Liver (tissue), 9 donors: ENCODE data around the gene OTUD5. TPM values are rescaled to one million over a fixed set of nuclear protein-coding genes. Genes with fewer than 3 reads are reported as not detected.

Experiments
- DNase-seq: peaks from one replicate; pipeline ENCODE4 v3.0.0-alpha.2; 2017; ENCODE audit warnings: low spot score
- H3K27ac ChIP-seq, 2 donors: one replicate each; pipeline ENCODE4 v1.7.0; 2013; ENCODE audit warnings: inconsistent platforms in 2 of 2, low read length in 2 of 2, control low read depth in 1 of 2, low read depth in 1 of 2, mild to moderate bottlenecking in 1 of 2
- H3K27me3 ChIP-seq, 4 donors: one replicate each; pipeline versions ENCODE4 v1.6.1 to v1.7.0; 2013; ENCODE audit warnings: low read length in 3 of 4, inconsistent platforms in 1 of 4, mild to moderate bottlenecking in 1 of 4, moderate library complexity in 1 of 4; ENCODE audit not compliant: control insufficient read depth in 4 of 4, insufficient read depth in 4 of 4
- H3K36me3 ChIP-seq, 4 donors: one replicate each; pipeline versions ENCODE4 v1.6.1 to v1.7.0; 2013; ENCODE audit warnings: low read length in 3 of 4, mild to moderate bottlenecking in 3 of 4, low read depth in 1 of 4, moderate library complexity in 1 of 4; ENCODE audit not compliant: control insufficient read depth in 4 of 4, insufficient read depth in 3 of 4
- H3K4me1 ChIP-seq, 4 donors: one replicate each; pipeline versions ENCODE4 v1.6.1 to v1.7.0; 2013; ENCODE audit warnings: low read length in 3 of 4, mild to moderate bottlenecking in 3 of 4, moderate library complexity in 1 of 4; ENCODE audit not compliant: control insufficient read depth in 4 of 4, insufficient read depth in 4 of 4
- H3K4me3 ChIP-seq, 3 donors: one replicate each; pipeline versions ENCODE4 v1.6.1 to v1.7.0; 2013; ENCODE audit warnings: low read length in 3 of 3, control low read depth in 1 of 3, low read depth in 1 of 3, mild to moderate bottlenecking in 1 of 3
- H3K9ac ChIP-seq, 2 donors: one replicate each; pipeline ENCODE4 v1.7.0; 2013; ENCODE audit warnings: low read length in 2 of 2, mild to moderate bottlenecking in 2 of 2, moderate library complexity in 2 of 2, control low read depth in 1 of 2, low read depth in 1 of 2
- H3K9me3 ChIP-seq, 4 donors: one replicate each; pipeline versions ENCODE4 v1.6.1 to v1.7.0; 2013; ENCODE audit warnings: low read length in 3 of 4; ENCODE audit not compliant: control insufficient read depth in 4 of 4
- ATF3 ChIP-seq: IDR thresholded peaks from 2 replicates; pipeline ENCODE4 v1.6.1; 2016; ENCODE audit warnings: antibody characterized with exemption
- EGR1 ChIP-seq, 2 donors: IDR thresholded peaks; 2 replicates each; pipeline ENCODE4 v1.6.1; 2016 to 2018; ENCODE audit warnings: antibody characterized with exemption in 2 of 2, low read depth in 2 of 2
- FOXA1 ChIP-seq: IDR thresholded peaks from 2 replicates; pipeline ENCODE4 v1.6.1; 2016; ENCODE audit warnings: antibody characterized with exemption
- FOXA2 ChIP-seq: IDR thresholded peaks from 2 replicates; pipeline ENCODE4 v1.6.1; 2016; ENCODE audit warnings: antibody characterized with exemption
- GABPA ChIP-seq, 2 donors: IDR thresholded peaks in 1 of 2; conservative IDR thresholded peaks in 1 of 2; 2 replicates each; pipeline ENCODE4 v1.6.1; 2016; ENCODE audit warnings: antibody characterized with exemption in 2 of 2, mild to moderate bottlenecking in 1 of 2, moderate library complexity in 1 of 2
- HNF4G ChIP-seq: IDR thresholded peaks from 2 replicates; pipeline ENCODE4 v1.6.1; 2016; ENCODE audit warnings: antibody characterized with exemption
- JUND ChIP-seq, 2 donors: IDR thresholded peaks; 2 replicates each; pipeline ENCODE4 v1.6.1; 2016; ENCODE audit warnings: antibody characterized with exemption in 2 of 2
- MAX ChIP-seq: IDR thresholded peaks from 2 replicates; pipeline ENCODE4 v1.6.1; 2016; ENCODE audit warnings: antibody characterized with exemption
- NR2F2 ChIP-seq: IDR thresholded peaks from 2 replicates; pipeline ENCODE4 v1.6.1; 2016; ENCODE audit warnings: antibody characterized with exemption
- RAD21 ChIP-seq, 2 donors: IDR thresholded peaks; 2 replicates each; pipeline ENCODE4 v1.6.1; 2016; ENCODE audit warnings: antibody characterized with exemption in 2 of 2, mild to moderate bottlenecking in 2 of 2
- RXRA ChIP-seq, 2 donors: IDR thresholded peaks; 2 replicates each; pipeline ENCODE4 v1.6.1; 2017 to 2018; ENCODE audit warnings: antibody characterized with exemption in 2 of 2, mild to moderate bottlenecking in 1 of 2
- SP1 ChIP-seq: IDR thresholded peaks from 2 replicates; pipeline ENCODE4 v1.6.1; 2018; ENCODE audit warnings: antibody characterized with exemption, mild to moderate bottlenecking
- ZBTB33 ChIP-seq: IDR thresholded peaks from 2 replicates; pipeline ENCODE4 v1.6.1; 2016; ENCODE audit warnings: antibody characterized with exemption
- WGBS: extraction: QIAGEN DNeasy Blood & Tissue Kit; methylation state at CpG from one replicate; pipeline ENCODE4 v1.1.7; 2013; 5-methylcytosine and 5-hydroxymethylcytosine counted together
- polyA plus RNA-seq, 2 donors: library from polyadenylated mRNA; stranded (reverse) in 1 of 2; unstranded in 1 of 2; fragments of 200-250 nt in 1 of 2; fragments of >200 nt in 1 of 2; fragmentation: Nextera tagmentation in 1 of 2; extraction: Ambion mirVana in 1 of 2; gene quantifications; one replicate each; pipeline versions ENCODE4 v1.2.1 to v1.2.3, GENCODE V29; 2013 to 2015
- total RNA-seq, 2 donors: library from RNA; depleted of rRNA; stranded (reverse); fragments of >200 nt; gene quantifications; one replicate each; pipeline ENCODE4 v1.2.3, GENCODE V29; 2014
- TF ChIP-seq, protein P1 (sequence below): fragments of 150-350 bp; IDR thresholded peaks from 2 replicates; pipeline ENCODE4 v1.5.1; 2017; ENCODE audit warnings: improper control_type of control experiment, low read depth, low read length; ENCODE audit not compliant: missing input control
- TF ChIP-seq, protein P2 (sequence below): IDR thresholded peaks from 2 replicates; pipeline ENCODE4 v1.6.1; 2016; ENCODE audit warnings: antibody characterized with exemption, mild to moderate bottlenecking
- donor health status: healthy.
- donor health status: healthy.
- donor health status: healthy.
- donor health status: healthy.
- donor health status: healthy.

OTUD5 gene
- total and polyA plus RNA-seq, 4 donors = 9.3 to 29.3 (median 17.9) TPM

DNA sequence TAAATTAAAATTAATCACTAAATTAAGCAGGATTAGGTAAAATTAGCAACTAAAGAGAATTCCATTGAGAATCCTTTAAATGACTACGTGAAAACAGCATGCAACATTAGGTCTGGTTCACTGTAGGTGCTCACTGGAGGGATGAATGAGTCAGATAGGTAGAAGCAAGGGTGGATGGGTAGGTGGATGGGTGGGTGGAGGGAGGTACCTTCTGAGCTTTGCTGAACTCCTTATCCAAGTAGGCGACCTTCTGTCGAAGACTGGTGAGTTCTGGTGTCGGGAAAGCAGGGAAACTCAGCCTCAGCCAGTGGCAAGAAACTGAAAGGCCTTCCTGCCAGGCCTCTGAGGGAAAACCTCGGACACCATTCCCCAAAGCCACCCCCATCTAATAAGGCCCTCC, 41.6 kb upstream of the OTUD5 start (continued):
- TF ChIP-seq HNF4G = no peak
- TF ChIP-seq ZBTB33 = no peak
- TF ChIP-seq NR2F2 = no peak
- TF ChIP-seq GABPA (IDR thresholded peaks at IDR 0.05 in 1 of 2, conservative IDR thresholded peaks at IDR 0.05 in 1 of 2) = no peak
- no peak for TF ChIP-seq FOXA2
- TF ChIP-seq FOXA1 = no peak
- TF ChIP-seq EGR1 (IDR thresholded peaks at IDR 0.05; ENCODE audit: low read depth in 2 of 2) = no peak

- peaks cover 5 to 17% (median 11%) of the 10 kb centered on the region in 4 donors for H3K36me3 ChIP-seq
- no peak for DNase-seq
- no peaks in the 10 kb centered on the region for H3K9me3 ChIP-seq
- H3K4me1 ChIP-seq = peaks cover 1 to 8% (median 5%) of the 10 kb centered on the region in 4 donors
- no peaks in the 10 kb centered on the region for H3K27me3 ChIP-seq
- no peak overlapping the region for H3K9ac ChIP-seq
- H3K4me3 ChIP-seq = no peak overlapping the region
- no peak overlapping the region for H3K27ac ChIP-seq
- no peak for TF ChIP-seq HNF4G
- TF ChIP-seq, protein P1, sequence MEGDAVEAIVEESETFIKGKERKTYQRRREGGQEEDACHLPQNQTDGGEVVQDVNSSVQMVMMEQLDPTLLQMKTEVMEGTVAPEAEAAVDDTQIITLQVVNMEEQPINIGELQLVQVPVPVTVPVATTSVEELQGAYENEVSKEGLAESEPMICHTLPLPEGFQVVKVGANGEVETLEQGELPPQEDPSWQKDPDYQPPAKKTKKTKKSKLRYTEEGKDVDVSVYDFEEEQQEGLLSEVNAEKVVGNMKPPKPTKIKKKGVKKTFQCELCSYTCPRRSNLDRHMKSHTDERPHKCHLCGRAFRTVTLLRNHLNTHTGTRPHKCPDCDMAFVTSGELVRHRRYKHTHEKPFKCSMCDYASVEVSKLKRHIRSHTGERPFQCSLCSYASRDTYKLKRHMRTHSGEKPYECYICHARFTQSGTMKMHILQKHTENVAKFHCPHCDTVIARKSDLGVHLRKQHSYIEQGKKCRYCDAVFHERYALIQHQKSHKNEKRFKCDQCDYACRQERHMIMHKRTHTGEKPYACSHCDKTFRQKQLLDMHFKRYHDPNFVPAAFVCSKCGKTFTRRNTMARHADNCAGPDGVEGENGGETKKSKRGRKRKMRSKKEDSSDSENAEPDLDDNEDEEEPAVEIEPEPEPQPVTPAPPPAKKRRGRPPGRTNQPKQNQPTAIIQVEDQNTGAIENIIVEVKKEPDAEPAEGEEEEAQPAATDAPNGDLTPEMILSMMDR = no peak
- TF ChIP-seq MAX = no peak
- no peak for TF ChIP-seq ATF3
- TF ChIP-seq, protein P2, sequence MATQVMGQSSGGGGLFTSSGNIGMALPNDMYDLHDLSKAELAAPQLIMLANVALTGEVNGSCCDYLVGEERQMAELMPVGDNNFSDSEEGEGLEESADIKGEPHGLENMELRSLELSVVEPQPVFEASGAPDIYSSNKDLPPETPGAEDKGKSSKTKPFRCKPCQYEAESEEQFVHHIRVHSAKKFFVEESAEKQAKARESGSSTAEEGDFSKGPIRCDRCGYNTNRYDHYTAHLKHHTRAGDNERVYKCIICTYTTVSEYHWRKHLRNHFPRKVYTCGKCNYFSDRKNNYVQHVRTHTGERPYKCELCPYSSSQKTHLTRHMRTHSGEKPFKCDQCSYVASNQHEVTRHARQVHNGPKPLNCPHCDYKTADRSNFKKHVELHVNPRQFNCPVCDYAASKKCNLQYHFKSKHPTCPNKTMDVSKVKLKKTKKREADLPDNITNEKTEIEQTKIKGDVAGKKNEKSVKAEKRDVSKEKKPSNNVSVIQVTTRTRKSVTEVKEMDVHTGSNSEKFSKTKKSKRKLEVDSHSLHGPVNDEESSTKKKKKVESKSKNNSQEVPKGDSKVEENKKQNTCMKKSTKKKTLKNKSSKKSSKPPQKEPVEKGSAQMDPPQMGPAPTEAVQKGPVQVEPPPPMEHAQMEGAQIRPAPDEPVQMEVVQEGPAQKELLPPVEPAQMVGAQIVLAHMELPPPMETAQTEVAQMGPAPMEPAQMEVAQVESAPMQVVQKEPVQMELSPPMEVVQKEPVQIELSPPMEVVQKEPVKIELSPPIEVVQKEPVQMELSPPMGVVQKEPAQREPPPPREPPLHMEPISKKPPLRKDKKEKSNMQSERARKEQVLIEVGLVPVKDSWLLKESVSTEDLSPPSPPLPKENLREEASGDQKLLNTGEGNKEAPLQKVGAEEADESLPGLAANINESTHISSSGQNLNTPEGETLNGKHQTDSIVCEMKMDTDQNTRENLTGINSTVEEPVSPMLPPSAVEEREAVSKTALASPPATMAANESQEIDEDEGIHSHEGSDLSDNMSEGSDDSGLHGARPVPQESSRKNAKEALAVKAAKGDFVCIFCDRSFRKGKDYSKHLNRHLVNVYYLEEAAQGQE = no peak
- no peak for TF ChIP-seq SP1
- TF ChIP-seq EGR1 (IDR thresholded peaks at IDR 0.05; ENCODE audit: low read depth in 2 of 2) = no peak
- no peak for TF ChIP-seq FOXA2
- TF ChIP-seq RXRA (IDR thresholded peaks at IDR 0.05) = no peak
- TF ChIP-seq FOXA1 = no peak
- no peak for TF ChIP-seq JUND (IDR thresholded peaks at IDR 0.05)
- no peak for TF ChIP-seq RAD21 (IDR thresholded peaks at IDR 0.05)
- TF ChIP-seq ZBTB33 = no peak
- TF ChIP-seq GABPA (IDR thresholded peaks at IDR 0.05 in 1 of 2, conservative IDR thresholded peaks at IDR 0.05 in 1 of 2) = no peak
- WGBS = 95% methylated on average over 4 of the region's 4 CpGs
Observed at GRCh38 chrX:48998391-48998790, 41.0 kb upstream of the OTUD5 start.
